Lower leg skin (tissue), 3 donors: ENCODE measurements around the gene CAMTA1.

Source experiments
- POLR2A ChIP-seq, 2 donors: fragments of 450-650 bp; IDR thresholded peaks; one replicate each; pipeline ENCODE4 v1.6.1; 2016 to 2017; ENCODE audit warnings: antibody characterized with exemption in 2 of 2, mild to moderate bottlenecking in 1 of 2, moderate library complexity in 1 of 2
- TF ChIP-seq, protein P1 (sequence below), 3 donors: fragments of 450-650 bp; IDR thresholded peaks; one replicate each; pipeline ENCODE4 v1.5.1; 2016; ENCODE audit warnings: antibody characterized with exemption in 3 of 3, mild to moderate bottlenecking in 3 of 3, moderate library complexity in 2 of 3

DNA sequence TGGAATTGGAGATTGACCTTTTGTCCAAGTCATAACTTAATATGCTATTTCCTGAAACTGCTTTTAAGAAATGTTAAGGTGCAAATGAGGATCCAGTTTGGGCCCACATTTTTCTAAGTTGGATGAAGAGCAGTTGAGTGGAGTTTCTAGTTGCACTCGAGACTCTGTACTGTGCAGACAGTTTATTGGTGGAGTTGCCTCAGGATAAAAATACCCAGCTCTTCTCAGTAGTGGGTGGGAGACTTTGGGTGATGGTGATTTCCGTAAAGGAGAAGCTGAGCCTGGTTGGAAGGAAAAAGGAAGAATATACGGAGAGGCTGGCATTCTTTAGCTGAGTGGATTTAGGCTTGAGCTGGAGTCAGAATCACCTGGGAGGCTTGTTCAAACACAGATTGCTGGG is 49.9 kb downstream of the CAMTA1 start:
- TF ChIP-seq, protein P1, sequence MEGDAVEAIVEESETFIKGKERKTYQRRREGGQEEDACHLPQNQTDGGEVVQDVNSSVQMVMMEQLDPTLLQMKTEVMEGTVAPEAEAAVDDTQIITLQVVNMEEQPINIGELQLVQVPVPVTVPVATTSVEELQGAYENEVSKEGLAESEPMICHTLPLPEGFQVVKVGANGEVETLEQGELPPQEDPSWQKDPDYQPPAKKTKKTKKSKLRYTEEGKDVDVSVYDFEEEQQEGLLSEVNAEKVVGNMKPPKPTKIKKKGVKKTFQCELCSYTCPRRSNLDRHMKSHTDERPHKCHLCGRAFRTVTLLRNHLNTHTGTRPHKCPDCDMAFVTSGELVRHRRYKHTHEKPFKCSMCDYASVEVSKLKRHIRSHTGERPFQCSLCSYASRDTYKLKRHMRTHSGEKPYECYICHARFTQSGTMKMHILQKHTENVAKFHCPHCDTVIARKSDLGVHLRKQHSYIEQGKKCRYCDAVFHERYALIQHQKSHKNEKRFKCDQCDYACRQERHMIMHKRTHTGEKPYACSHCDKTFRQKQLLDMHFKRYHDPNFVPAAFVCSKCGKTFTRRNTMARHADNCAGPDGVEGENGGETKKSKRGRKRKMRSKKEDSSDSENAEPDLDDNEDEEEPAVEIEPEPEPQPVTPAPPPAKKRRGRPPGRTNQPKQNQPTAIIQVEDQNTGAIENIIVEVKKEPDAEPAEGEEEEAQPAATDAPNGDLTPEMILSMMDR (IDR thresholded peaks at IDR 0.05): no peak
- no peak for TF ChIP-seq POLR2A (IDR thresholded peaks at IDR 0.05)
